Astrocyte of the hippocampus (primary cell): ENCODE results near the gene DGKI.

Source experiments
- DNase-seq: peaks from one replicate; pipeline ENCODE4 v3.0.0; 2011; ENCODE audit warnings: low read depth, low spot score

The DGKI gene

DNA sequence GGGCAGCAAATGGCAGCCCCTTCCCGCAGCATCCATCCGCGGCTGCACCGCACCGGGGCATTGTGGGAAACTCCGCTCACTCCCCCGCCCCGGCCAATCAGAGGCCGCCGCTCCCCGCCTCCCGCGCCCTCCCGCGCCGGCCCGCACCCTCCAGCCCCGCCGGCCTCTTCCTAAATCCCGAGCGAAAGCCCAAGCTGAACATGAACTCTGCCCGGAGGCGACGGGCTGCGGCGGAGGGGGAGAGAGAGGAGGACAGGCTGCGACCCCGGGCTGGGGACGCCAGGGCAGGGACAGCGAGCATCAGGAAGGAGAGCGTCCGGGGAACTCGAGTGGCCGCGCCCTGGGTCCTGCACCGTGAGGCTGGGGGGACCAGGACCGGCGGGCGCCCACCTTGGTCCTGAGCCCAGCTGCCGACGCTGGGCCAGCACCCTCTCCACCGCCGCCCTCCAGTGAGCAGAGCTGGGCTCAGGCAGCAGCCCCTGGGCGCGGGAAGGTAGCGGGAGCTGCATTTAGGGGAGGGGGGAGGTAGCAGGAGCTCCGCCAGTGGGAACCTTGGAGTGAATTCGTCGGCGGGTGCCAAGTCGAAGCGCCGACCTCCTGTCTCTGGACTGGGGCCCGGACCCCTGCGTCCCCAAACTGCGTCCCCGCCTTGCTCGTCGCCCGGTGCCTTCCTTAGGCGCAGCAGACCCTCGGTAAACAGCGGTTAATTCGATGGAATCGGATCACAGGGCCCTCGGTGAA lies at the start of gene DGKI:
TSS of gene DGKI (minus strand) at position 148 of the 741 bp plus-strand sequence.
- DNase-seq, result peak; percentile 59

DNA sequence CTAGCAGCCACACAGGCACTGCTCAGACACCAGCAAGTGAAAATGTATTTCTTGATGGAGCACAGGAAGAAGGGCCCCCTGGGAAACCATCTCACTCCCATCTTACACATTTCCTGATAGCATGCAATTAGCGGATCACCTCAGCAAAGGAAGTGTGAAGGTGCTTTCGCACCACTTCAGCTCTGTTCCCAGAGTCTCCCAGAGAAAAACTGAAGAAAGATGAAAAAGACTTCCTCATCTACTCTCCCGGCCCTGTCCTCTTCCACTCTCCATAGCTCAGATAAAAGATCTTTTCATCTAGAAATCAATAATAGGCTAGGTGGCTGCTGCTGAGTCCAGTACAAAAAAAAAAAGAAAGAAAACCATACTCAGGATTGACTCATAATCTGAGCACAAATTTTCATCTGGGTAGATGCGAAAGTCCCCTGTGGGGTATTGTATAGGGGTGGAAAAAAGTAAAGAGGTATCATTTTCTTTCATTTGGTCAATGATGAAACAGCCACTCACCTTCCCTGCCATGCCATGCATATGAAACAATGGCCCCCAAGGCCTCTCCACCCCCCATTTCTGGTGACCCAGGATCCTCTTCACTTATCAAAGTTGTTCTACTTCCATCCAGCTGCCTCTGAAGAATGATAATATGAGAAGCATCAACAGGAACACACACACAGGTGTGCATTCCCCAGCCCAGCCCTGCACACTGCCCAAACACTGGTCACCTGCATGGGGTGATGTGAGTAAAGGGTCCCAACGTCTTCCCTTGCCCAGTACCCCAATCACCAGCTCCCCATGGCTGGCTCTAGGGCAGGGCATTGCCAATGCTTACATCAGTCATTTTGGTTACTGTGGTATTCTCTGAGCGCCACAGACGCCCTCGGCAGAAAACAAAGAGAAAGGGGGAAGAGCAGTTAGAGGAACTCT lies 48.8 kb upstream of the DGKI start:
- DNase-seq, result no peak

DNA sequence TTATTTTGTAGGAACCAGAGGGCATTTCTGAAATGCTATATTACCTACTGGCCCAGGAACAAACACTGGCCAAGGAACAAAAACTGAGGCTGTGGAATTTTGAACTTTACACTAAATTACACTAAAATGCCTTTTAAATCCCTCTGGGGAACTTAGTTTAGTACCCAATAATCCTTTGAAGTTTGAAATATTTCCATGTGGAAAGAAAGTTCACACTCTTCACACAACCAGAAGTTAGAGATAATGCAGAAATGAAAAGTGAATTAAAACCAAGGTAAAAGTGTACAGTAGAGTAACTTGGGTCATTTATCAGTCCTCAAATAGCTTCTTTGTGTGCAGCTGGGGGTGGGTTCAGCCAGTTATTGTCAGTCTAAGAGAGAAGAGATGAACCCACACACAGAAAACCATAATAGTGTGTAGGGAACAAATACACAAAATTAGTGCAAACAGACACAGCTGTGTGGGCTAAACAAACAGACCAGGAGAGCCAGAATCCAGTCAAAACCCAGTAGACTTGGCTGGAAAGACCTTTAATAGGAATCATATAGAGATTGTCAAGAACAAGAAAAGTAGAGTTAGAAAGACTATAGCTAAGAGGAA lies 46.5 kb upstream of the DGKI start:
- DNase-seq, result no peak

DNA sequence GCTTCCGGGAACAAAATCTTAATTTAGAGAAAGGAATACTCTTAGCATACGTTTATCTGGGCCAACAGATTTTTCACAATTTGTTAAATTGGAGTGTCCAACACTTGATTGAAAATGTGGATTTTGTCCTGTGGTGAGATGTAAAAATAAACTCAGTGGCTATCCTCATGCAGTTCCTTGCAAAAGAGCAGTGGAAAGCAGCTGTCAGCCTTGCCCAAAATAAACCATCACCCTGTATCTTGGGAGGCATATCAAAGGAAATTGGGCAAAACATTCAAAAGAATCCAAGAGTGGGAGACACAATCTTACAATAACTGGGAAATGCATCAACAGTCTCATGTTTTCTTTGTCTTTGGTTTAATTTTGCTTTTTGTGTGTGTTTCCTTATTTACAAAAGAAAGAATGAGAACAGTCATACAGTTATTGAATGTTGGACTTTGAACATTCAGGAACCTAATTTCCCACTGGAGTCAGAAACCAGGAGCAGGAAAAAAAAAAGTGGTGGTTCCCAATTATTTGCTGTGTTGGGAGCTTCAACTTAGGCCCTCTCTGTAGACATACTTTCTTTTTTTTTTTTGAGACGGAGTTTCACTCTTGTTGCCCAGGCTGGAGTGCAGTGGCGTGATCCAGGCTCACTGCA lies 44.4 kb upstream of the DGKI start:
- no peak for DNase-seq

DNA sequence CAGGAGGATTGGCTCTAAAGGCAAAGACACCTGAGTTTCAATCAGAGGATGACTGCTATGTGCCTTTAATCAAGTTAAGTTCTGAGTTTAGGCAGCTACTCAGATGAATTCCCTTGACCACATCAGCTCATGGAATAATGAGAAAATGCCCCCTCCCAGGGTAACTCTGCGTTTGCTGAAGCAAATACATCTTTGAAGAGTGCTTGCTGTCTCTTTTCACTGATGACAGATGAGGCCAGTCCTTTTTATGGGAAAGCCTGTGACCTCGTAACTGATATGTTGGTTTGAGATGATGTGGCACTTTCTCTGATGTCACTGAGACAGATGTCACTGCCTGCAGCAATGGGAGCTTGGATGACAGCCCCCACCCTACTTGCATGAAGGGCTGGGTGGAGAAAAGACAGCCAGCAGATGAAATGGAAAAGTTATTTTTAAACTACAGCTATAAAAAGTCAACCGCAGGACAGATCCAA lies 43.7 kb upstream of the DGKI start:
- DNase-seq, result no peak

DNA sequence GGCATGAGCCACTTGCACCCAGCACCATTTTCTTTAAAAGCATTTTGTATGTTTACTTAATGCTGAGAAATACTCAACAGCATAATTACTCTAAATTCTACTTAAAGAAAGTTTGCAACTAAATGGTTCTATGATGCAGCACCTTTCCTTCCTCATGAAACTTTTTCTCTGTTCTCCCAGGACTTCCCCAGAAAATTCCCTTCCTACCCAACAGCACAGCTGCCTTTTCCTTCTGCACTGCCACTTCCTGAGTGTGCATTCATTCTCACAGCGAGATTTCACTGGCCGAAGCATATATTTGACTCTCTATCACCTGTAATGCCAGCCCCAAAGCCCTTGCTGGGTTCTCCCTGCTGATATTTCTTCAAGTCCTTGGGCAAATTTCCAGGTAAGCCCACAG lies 41.5 kb upstream of the DGKI start:
- DNase-seq, result no peak

DNA sequence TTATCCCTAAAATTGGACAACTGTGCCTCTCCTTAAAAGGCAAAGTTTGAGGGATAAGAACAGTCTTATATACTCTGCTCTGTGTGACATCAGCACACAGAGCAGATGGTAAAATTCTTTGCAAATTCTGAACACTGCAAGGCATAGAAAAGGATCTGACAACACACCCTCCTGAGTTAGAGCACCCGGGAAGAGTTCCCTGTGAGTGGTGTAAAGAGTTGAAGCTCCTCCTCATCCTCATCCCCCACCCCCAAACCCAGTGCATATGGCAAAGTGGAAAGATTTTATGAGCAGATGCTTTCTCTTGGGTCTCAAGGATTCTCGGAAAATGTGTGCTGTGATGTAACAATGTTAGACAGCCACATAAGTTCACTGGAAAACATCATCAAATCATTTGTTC lies 40.0 kb upstream of the DGKI start:
- peak; percentile 14 for DNase-seq

DNA sequence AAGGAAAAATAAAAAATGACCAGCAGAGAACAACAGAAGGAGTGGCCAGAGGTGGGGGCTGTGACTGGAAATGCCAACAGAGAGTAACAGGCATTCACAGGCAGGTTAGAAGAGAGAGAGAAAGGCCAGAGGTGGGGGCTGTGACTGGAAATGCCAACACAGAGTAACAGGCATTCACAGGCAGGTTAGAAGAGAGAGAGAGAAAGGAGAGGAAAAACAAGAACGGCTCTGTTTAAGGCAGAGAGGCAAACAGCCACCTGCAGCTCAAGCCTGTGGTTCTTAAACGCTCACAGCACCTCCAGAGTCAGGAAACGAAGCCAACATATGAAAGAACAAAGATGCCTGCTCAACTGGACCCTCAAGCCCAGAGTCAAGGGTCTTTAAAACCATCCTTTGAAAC lies 39.5 kb upstream of the DGKI start:
- peak; percentile 17 for DNase-seq

DNA sequence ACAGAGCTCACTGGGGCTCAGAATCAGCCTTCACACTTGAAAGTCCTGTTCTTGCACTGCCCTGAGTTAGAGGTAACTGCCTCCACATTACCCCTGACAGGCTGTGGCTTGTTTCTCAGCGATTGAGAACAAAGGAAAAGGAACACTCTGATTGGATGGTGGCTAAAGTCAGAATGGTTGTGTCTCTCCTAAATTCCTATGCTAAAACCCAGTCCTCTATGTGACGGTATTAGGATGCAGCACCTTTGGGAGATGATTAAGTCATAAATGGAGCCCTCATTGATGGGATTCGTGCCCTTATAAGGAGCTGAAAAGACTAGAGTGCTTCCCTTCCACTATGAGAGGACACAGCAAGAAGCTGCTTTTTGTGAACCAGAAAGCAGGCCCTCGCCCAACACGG lies 38.9 kb upstream of the DGKI start:
- DNase-seq, result no peak

DNA sequence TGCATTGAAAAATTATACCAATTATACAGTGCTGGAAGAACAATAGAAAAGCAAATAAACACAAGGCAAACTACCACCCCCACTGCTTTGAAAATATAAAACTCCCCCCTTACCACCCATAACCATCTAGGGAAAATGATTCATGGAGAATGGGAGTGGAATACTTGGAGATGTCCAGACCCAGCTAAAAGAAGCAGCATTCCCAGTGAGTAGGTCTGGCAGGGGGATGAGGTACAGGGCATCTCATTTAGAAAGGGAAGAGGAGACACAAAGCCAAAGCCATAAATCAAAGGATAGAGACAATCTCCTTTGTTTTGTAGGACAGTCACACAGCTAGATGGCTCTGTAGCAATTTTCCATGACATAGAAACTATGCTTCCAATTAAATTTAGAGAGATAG lies 36.0 kb upstream of the DGKI start:
- peak; percentile 48 for DNase-seq

DNA sequence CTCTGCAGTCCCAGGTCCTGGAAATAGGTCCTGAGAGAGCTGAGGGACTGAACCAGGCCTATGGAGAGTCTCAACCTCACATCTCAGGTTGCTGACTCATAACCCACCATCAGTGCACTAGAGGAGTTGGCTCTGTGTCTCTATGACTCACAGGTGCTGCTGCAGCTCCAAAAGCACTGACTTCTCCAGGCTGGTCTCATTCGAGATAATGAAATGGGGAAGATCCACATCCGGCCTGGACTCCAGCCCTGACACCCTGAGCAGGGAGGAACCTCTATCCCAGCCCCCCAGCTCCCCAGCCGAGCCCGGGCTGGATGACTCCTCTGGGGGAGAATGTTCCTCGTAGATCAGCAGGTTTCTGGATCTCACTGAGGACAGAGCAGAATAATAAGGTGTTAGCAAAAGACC lies 35.5 kb upstream of the DGKI start:
- DNase-seq, result peak; percentile 94

DNA sequence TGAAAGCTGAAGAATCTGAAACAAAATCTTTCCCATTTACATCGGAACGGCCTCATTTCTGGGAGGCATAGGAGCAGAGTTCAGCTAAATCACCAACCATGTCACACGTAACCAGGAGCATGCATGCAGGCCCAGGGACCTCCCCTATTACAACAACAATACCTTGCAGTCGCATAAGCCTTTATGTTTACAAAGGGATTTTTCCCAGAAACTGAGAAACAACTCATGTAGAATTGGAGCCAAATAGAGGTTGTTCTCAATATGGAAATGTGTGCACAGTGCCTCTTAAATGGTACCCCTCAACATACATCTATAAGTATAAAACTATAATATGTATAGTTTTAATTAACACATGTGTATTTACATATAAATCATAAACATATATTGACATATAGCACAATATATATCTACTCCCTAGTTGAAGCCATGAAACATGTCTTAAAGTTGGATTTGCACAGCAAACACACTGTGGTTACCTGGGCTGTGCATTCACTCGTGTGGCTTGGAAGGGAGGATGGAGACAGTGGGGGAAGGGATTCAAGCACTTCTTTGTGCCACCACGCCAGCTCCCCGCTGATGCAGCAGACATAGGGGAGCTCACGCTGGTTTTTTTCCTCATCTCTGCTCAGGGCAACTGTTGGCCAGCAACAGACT lies 35.0 kb upstream of the DGKI start:
- DNase-seq, result no peak

DNA sequence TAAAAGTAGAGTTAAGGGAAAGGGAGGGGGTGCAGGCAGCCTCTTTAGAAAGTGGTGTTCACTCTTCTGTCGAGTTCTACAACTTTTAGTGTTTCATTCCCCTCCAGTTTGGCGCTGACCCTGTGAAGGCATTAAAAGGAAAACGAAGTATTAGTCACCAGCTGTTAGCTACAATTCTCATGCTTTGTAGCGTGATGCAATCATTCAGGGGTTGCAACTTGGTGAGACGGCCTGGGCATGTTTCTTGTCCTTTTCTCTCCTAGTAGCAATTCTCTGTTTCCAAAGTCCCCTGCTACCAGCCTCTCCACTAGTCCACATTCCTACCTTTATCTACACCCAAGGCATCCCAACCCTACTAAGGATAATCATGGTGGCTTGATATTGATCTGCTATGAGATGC lies 33.7 kb upstream of the DGKI start:
- DNase-seq, result peak; percentile 75

DNA sequence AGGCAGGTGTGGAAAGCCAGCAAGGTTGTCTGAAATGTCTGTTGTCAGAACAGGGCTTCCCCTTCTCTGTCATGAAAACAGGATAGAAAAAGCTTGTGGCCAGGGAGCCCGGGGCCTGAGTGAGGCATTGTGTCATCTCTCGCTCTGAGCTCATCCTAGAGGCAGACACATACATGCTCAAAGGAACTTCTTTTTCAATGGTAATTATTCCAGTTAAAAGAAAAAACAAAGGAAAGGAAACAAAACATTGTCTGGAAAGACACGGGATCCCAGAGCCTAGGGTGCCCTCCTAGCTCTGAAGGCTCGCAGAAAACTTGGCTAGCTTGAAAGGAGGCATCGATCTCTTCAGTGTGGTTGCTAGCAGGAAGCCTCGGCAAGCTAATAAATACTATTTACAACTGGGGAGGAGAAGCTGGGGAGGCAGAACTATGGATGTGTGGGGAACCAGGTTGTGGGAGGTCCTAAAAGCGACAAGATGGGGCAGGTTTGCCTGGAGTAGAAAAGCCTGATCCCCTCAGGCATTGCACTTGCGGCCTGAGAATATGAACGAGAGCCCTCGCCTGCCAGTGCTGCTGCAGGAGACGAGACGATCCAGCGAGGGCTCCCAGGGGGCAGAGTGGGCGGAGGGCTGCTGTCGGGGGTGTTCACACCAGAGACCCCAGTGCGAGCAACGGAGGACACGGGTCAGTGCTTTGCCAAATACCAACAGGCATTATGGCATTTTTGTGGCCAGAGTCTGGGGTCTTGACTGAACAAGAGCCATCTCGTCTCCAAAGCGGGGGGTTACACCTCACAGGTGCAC lies 32.8 kb upstream of the DGKI start:
- peak; percentile 20 for DNase-seq

DNA sequence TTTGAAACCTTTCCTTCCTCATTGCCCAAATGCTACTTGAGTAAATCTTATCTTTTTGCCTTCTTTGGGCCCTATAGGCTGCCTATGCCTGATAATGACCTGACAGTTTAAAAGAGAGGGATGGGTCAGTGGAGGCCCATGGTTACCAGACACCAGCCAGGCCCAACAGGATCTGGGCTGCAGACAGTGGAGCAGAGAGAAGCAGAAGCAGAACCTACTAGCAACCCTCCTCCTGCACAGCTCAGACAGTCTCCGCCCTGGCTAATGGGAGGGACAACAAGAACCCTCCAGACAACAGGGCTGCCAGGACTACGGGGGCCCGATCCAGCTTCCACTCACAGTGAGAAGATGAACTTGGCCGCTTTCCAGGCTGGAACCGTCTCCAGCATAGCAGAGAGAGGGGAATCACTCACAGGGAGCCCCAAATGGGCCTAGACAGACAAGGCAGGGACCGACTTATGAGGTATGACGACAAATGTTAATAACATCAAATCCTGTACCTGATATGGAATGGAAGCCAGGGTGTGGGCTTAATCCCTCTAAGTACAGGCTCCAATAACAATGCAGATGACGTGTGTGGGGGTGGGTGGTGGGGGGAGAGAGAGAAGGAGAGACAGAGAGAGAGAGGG lies 31.7 kb upstream of the DGKI start:
- DNase-seq, result no peak

DNA sequence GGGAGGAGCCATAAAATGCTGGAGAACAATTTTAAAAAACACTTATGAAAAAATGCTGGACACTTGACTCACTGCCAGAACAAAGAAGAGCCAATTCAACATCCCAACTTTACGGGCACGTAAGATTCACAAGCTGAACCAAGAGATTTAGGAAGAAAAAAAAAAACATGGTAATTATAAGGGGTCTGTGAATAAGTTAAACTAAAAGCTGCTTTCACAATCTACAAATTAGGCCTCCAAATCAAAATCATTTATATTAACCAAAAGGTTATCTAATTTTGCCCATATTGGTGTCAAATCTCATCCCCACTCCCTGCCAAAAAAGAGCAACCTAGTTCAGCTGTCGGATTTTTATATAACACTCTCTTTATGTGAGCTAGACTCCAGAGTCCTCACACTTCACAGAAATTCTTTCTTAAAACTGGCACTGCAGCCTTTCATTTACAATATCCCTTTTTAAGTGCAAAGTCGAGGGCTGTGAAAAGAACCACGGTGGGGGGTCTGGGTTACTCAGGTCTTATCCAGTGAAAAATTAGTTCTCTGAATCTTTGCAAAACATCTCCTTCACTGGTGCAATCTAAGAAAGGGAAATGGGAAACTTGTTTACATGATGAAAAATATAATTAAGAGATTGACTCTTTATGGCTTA lies 30.4 kb upstream of the DGKI start:
- no peak for DNase-seq

DNA sequence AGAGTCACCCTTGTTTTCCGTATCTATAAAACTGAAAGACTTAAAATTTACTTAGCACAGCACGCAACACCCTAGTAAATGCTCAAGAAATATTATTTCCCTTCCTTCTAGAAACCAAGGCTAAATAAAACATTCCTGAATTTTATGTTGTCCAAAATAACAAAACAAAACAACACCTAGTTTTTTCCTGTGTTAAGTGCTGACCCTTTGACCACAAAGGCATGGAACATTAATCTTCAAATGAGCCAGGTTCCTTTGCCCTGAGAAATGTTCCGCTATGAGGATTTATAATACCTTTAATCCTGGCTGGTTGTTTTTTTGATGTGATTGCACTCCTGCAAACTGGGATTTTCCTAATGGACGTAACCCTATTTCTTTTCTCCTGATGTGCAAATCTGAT lies 29.0 kb upstream of the DGKI start:
- no peak for DNase-seq

DNA sequence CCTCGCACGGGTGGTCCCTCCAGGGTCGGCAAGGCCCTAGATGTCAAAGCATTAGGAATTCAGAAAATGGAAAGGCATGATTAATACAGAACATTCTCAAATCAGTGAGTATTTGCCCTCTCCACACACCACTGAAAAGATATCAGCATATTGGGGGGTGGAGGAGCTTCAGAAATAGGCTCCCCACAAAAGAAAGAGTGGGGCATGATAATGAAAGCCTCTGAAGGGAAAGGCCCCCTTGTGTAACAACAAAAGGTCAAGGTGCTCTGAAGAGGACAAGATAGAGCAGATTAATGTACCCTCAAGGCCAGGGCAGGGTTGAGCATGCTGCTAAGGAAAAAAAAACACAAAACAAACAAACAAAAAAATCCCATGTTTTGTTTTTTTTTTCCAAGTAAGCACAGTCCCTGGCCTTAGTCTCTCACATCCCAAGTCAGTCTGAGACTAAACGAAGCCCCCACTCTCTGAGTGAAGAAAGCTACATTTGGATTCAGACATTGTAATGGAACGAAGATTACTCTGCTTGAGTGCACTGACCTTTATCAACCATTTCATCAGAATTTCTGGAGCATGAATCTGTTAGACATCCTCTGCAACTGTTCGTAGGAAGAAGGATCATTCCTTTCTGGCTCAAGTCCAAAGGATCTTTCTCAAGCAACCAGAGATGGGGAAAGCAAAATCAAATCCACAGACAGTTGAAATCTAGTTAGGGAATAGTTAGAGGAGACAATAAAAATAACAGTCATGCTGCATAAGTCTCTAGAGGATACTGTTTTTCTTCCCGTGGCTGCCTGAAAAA lies 27.4 kb upstream of the DGKI start:
- peak; percentile 64 for DNase-seq

DNA sequence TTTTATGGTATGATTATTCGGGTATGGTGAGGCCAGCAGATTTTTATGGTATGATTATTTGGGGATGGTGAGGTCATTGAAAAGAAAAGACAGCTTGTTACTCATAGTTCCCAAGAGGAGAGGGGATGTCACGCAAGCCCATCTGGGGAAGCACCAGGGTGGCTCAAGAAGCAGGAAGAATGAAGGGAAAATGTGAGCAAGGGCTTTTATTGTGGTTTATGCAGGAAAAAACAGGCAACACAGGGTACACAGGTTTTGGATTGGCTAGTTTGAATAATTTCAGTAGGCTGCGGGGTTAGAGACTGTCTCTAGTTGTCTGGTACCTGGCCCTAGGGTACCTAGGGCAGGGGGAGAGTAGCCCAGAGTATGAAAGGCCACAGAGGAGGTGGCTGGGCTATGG lies 26.8 kb upstream of the DGKI start:
- peak; percentile 39 for DNase-seq
